H1 (cell line): ENCODE measurements around the gene MGMT. TPM values are rescaled to one million over a fixed set of nuclear protein-coding genes. Genes with fewer than 3 reads are reported as not detected.

Experiments
- CTCF ChIA-PET: fragments of 300-600 bp; sonication (Branson Sonifier 250); formaldehyde crosslinking; loops from one replicate; lab custom pipeline; 2021; ENCODE audit not compliant: partially characterized antibody; lab: Charles Lee
- POLR2A ChIA-PET: fragments of 300-600 bp; sonication (Branson Sonifier 250); formaldehyde crosslinking; loops from one replicate; lab custom pipeline; 2021; ENCODE audit warnings: inconsistent platforms; ENCODE audit not compliant: partially characterized antibody; lab: Charles Lee
- DNase-seq, 2 experiments: peaks; one replicate each; pipeline versions ENCODE4 v3.0.0 to v3.0.0-alpha.2; 2010 to 2022; ENCODE audit warnings: low spot score in 2 of 2, low read depth in 1 of 2, mixed read lengths in 1 of 2
- FAIRE-seq: peaks from 2 replicates; lab custom pipeline; 2011; peaks lifted over from hg19 to GRCh38; lab: Jason Lieb, UNC
- H2AFZ ChIP-seq: 2 replicates; pipeline ENCODE4 v1.8.1; 2012; ENCODE audit warnings: low read length, inconsistent platforms
- H2AK5ac ChIP-seq: 2 replicates; pipeline ENCODE4 v1.6.1; 2013; ENCODE audit warnings: low read depth, low read length
- H2BK120ac ChIP-seq: replicated peaks from 2 replicates; pipeline ENCODE3; 2013; ENCODE audit warnings: low read depth, low read length, inconsistent platforms
- H2BK12ac ChIP-seq: 2 replicates; pipeline ENCODE4 v1.6.1; 2013; ENCODE audit warnings: low read depth, low read length
- H2BK15ac ChIP-seq: 2 replicates; pipeline ENCODE4 v1.6.1; 2013; ENCODE audit warnings: low read length
- H2BK20ac ChIP-seq: 2 replicates; pipeline ENCODE4 v1.6.1; 2013; ENCODE audit warnings: low read length
- H2BK5ac ChIP-seq: 2 replicates; pipeline ENCODE4 v1.6.1; 2013; ENCODE audit warnings: low read depth, low read length
- H3K14ac ChIP-seq: 2 replicates; pipeline ENCODE4 v1.6.1; 2013; ENCODE audit warnings: inconsistent platforms; ENCODE audit not compliant: insufficient read length
- H3K18ac ChIP-seq: 2 replicates; pipeline ENCODE4 v1.6.1; 2013; ENCODE audit warnings: low read length; ENCODE audit errors: extremely low read depth
- H3K23ac ChIP-seq: 2 replicates; pipeline ENCODE4 v1.6.1; 2013; ENCODE audit warnings: inconsistent platforms; ENCODE audit not compliant: insufficient read length
- H3K23me2 ChIP-seq: 2 replicates; pipeline ENCODE4 v1.6.1; 2013; ENCODE audit warnings: low read depth, low read length
- H3K27ac ChIP-seq: 2 replicates; pipeline ENCODE4 v1.6.1; 2011; ENCODE audit warnings: low read depth, low read length, inconsistent platforms
- H3K27me3 ChIP-seq, 4 experiments: replicated peaks in 1 of 4; 1 replicate in 1 of 4; 2 replicates in 3 of 4; pipeline versions ENCODE4 v1.6.1 to v1.8.1; 2011 to 2013; ENCODE audit warnings: low read length in 3 of 4, mild to moderate bottlenecking in 3 of 4, inconsistent platforms in 2 of 4, mixed read lengths in 2 of 4, moderate library complexity in 1 of 4; ENCODE audit not compliant: control insufficient read depth in 3 of 4, insufficient read depth in 3 of 4; ENCODE audit errors: extremely low read depth in 1 of 4
- H3K36me3 ChIP-seq, 4 experiments: 2 replicates each; pipeline versions ENCODE4 v1.6.1 to v1.8.1; 2011 to 2013; ENCODE audit warnings: mild to moderate bottlenecking in 4 of 4, low read length in 3 of 4, moderate library complexity in 2 of 4, control low read depth in 1 of 4, inconsistent platforms in 1 of 4; ENCODE audit not compliant: insufficient read depth in 4 of 4, control insufficient read depth in 2 of 4
- H3K4ac ChIP-seq: replicated peaks from 2 replicates; pipeline ENCODE3; 2013; ENCODE audit warnings: low read length, low read depth, mixed read lengths, inconsistent platforms; ENCODE audit not compliant: insufficient read length
- H3K4me1 ChIP-seq, 4 experiments: replicated peaks in 1 of 4; 1 replicate in 1 of 4; 2 replicates in 3 of 4; pipeline versions ENCODE4 v1.6.1 to v1.8.1; 2011 to 2013; ENCODE audit warnings: low read length in 3 of 4, inconsistent platforms in 2 of 4, mixed read lengths in 1 of 4; ENCODE audit not compliant: insufficient read depth in 4 of 4, control insufficient read depth in 3 of 4
- H3K4me2 ChIP-seq, 2 experiments: 2 replicates each; pipeline versions ENCODE4 v1.6.1 to v1.8.1; 2011 to 2013; ENCODE audit warnings: low read depth in 2 of 2, low read length in 2 of 2, control low read depth in 1 of 2, inconsistent platforms in 1 of 2, mild to moderate bottlenecking in 1 of 2; ENCODE audit not compliant: insufficient read depth in 1 of 2
- H3K4me3 ChIP-seq, 4 experiments: fragments of 200-600, 300-600 bp in 1 of 4; sonication (generic), shearing (Covaris generic), sonication (Bioruptor Twin) in 1 of 4; 2 replicates each; pipeline versions ENCODE4 v1.5.1 to v1.8.1; 2011 to 2016; ENCODE audit warnings: low read length in 4 of 4, low read depth in 3 of 4, control low read depth in 2 of 4, inconsistent platforms in 2 of 4, mild to moderate bottlenecking in 2 of 4, mixed read lengths in 1 of 4, moderate library complexity in 1 of 4; ENCODE audit not compliant: insufficient read depth in 2 of 4; ENCODE audit errors: extremely low read depth in 1 of 4
- H3K56ac ChIP-seq: replicated peaks from 2 replicates; pipeline ENCODE3; 2013; ENCODE audit warnings: low read depth, mild to moderate bottlenecking, mixed read lengths, low read length, inconsistent platforms; ENCODE audit not compliant: insufficient read length
- H3K79me1 ChIP-seq: 2 replicates; pipeline ENCODE4 v1.6.1; 2013; ENCODE audit warnings: low read depth, low read length, control low read depth
- H3K79me2 ChIP-seq, 2 experiments: 2 replicates each; pipeline versions ENCODE4 v1.6.1 to v1.8.1; 2012 to 2013; ENCODE audit warnings: low read length in 2 of 2, mild to moderate bottlenecking in 2 of 2, inconsistent platforms in 1 of 2; ENCODE audit not compliant: insufficient read depth in 2 of 2, control insufficient read depth in 1 of 2
- H3K9ac ChIP-seq, 4 experiments: replicated peaks in 1 of 4; 1 replicate in 1 of 4; 2 replicates in 3 of 4; pipeline versions ENCODE4 v1.6.1 to v1.8.1; 2011 to 2013; ENCODE audit warnings: low read depth in 3 of 4, low read length in 3 of 4, control low read depth in 2 of 4, mild to moderate bottlenecking in 2 of 4, moderate library complexity in 2 of 4, inconsistent platforms in 1 of 4; ENCODE audit errors: extremely low read depth in 1 of 4
- H3K9me3 ChIP-seq, 2 experiments: 2 replicates each; pipeline versions ENCODE4 v1.6.1 to v1.8.1; 2012 to 2013; ENCODE audit warnings: mild to moderate bottlenecking in 2 of 2, moderate library complexity in 2 of 2, control low read depth in 1 of 2, inconsistent platforms in 1 of 2, low read depth in 1 of 2, low read length in 1 of 2, mixed read lengths in 1 of 2; ENCODE audit not compliant: insufficient read depth in 2 of 2
- H4K20me1 ChIP-seq, 2 experiments: replicated peaks in 1 of 2; 2 replicates each; pipeline versions ENCODE3 to v1.8.1; 2011 to 2013; ENCODE audit warnings: inconsistent platforms in 2 of 2, low read length in 2 of 2, mild to moderate bottlenecking in 1 of 2; ENCODE audit not compliant: insufficient read depth in 2 of 2, control insufficient read depth in 1 of 2
- H4K5ac ChIP-seq: 2 replicates; pipeline ENCODE4 v1.6.1; 2013; ENCODE audit warnings: low read length, low read depth, mixed read lengths, inconsistent platforms; ENCODE audit not compliant: insufficient read length
- H4K8ac ChIP-seq: 2 replicates; pipeline ENCODE4 v1.8.0; 2013; ENCODE audit warnings: mild to moderate bottlenecking, moderate library complexity, low read length, inconsistent platforms; ENCODE audit not compliant: insufficient read depth; ENCODE audit errors: extremely low read depth
- H4K91ac ChIP-seq: replicated peaks from 2 replicates; pipeline ENCODE3; 2013; ENCODE audit warnings: low read length, mixed read lengths, inconsistent platforms; ENCODE audit not compliant: insufficient read length
- EP300 ChIP-seq, 2 experiments: IDR thresholded peaks; 1 replicate in 1 of 2; 2 replicates in 1 of 2; pipeline ENCODE4 v1.6.1; 2011 to 2012; ENCODE audit warnings: low read depth in 2 of 2, low read length in 2 of 2, mild to moderate bottlenecking in 2 of 2, borderline replicate concordance in 1 of 2, inconsistent platforms in 1 of 2, moderate library complexity in 1 of 2
- JUND ChIP-seq: IDR thresholded peaks from 2 replicates; pipeline ENCODE4 v1.6.1; 2011; ENCODE audit warnings: mild to moderate bottlenecking, improper control_type of control experiment, low read length
- POLR2A ChIP-seq, 2 experiments: IDR thresholded peaks; 1 replicate in 1 of 2; 2 replicates in 1 of 2; pipeline ENCODE4 v1.6.1; 2011; ENCODE audit warnings: low read depth in 2 of 2, low read length in 2 of 2, mild to moderate bottlenecking in 2 of 2; ENCODE audit errors: control extremely low read depth in 1 of 2
- POU5F1 ChIP-seq: IDR thresholded peaks from 2 replicates; pipeline ENCODE4 v1.6.1; 2011; ENCODE audit warnings: low read depth, mild to moderate bottlenecking, low read length, moderate library complexity
- RFX5 ChIP-seq: IDR thresholded peaks from 2 replicates; pipeline ENCODE4 v1.6.1; 2011; ENCODE audit warnings: low read depth, low read length, improper control_type of control experiment, borderline replicate concordance
- SIN3A ChIP-seq, 2 experiments: IDR thresholded peaks in 1 of 2; conservative IDR thresholded peaks in 1 of 2; 2 replicates each; pipeline ENCODE4 v1.6.1; 2011 to 2012; ENCODE audit warnings: low read length in 2 of 2, improper control_type of control experiment in 1 of 2, low read depth in 1 of 2, mild to moderate bottlenecking in 1 of 2
- SIRT6 ChIP-seq: IDR thresholded peaks from one replicate; pipeline ENCODE4 v1.7.1; 2012; ENCODE audit warnings: low read length, inconsistent platforms
- WGBS, 2 experiments: shearing (Covaris generic) in 1 of 2; methylation state at CpG; one replicate each; pipeline versions ENCODE4 v1.1.6 to v1.1.7; 2013 to 2015; ENCODE audit warnings: low lambda C conversion rate in 2 of 2, mixed read lengths in 2 of 2, inconsistent platforms in 1 of 2, low coverage in 1 of 2, missing lambda C conversion rate in 1 of 2; ENCODE audit not compliant: insufficient replicate concordance in 2 of 2, insufficient coverage in 1 of 2, insufficient read length in 1 of 2; ENCODE audit errors: extremely low coverage in 1 of 2, missing lambda C conversion rate in 1 of 2; 5-methylcytosine and 5-hydroxymethylcytosine counted together
- polyA plus RNA-seq, 7 experiments: library from polyadenylated mRNA; depleted of rRNA in 3 of 7; stranded (reverse) in 5 of 7; unstranded in 2 of 7; fragments of >200 nt in 5 of 7; fragments of 200-250 nt in 2 of 7; gene quantifications; 1 replicate in 5 of 7; 2 replicates in 1 of 7; 4 replicates in 1 of 7; pipeline versions ENCODE4 v1.2.1 to v1.2.3, GENCODE V29; 2011 to 2013; ENCODE audit warnings: missing spikeins in 2 of 7, mixed read lengths in 2 of 7
- total RNA-seq: library from RNA; stranded (reverse); fragmentation: NEBNext Ultra II Directional; extraction: Animal tissue kit (Norgen Biotek cat#: 25700); gene quantifications from 2 replicates; pipeline ENCODE4 v1.2.1, GENCODE V29; 2021

MGMT gene
- total and polyA plus RNA-seq, 2 of the 8 experiments (the other 6 are each of a cell fraction or from before 2014, with no cell fraction given): 9.9 to 10.7 TPM

DNA sequence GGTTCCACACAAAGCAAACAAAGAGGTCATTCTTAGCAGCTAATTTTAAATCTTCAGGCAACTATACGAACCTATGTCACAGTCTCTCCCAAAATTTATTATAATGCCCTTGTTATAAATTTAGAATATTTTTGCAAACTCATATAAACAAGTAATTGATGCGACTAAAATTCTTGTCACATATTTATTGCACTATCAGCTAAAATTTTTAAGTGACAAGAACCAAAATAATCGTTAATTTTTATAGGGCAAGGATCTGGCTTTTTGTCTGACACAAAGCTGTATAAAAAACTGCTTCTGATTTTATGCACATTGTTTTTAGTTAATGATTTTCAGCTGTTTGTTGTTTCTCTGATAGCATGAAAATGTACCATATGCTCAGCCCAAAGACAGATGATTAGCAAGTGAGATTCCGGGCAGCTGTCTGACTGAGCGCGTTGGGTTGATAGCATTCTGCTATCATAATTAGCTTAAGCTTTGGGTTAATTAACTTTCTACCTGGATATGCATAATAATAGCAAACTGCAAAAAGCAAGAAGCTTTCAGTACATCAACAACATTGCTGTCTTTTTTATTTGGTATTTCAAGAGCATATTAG, 136.0 kb downstream of the MGMT start:
- no peaks in the 10 kb centered on the region for H3K79me1 ChIP-seq
- no peak overlapping the region for H2AFZ ChIP-seq
- H4K5ac ChIP-seq: no peak overlapping the region
- no peak overlapping the region for H2BK12ac ChIP-seq
- H2BK120ac ChIP-seq: no peak overlapping the region
- no peaks in the 10 kb centered on the region for H3K23me2 ChIP-seq
- no peak overlapping the region for H3K4me3 ChIP-seq
- no peak overlapping the region for H3K27ac ChIP-seq
- H3K9me3 ChIP-seq: no peaks in the 10 kb centered on the region
- no peak overlapping the region for H3K23ac ChIP-seq
- H2BK20ac ChIP-seq: no peak overlapping the region
- no peaks in the 10 kb centered on the region for H3K36me3 ChIP-seq
- H3K79me2 ChIP-seq: no peaks in the 10 kb centered on the region
- no peaks in the 10 kb centered on the region for H3K27me3 ChIP-seq
- H4K8ac ChIP-seq: no peak overlapping the region
- H4K91ac ChIP-seq: no peak overlapping the region
- H3K56ac ChIP-seq: no peak overlapping the region
- H3K4me2 ChIP-seq: no peak overlapping the region
- H3K4me1 ChIP-seq: peaks cover 0 to 5% (median 1%) of the 10 kb centered on the region in 4 experiments; a peak in 1 of 7 replicates
- no peak overlapping the region for H3K9ac ChIP-seq
- no peak overlapping the region for H2BK5ac ChIP-seq
- H2BK15ac ChIP-seq: no peak overlapping the region
- no peak for FAIRE-seq
- no peak for DNase-seq
- H3K14ac ChIP-seq: no peak overlapping the region
- ChIA-PET POLR2A (no interaction called here), CTCF (interaction anchor here (1.7 kb wide), 1 partner anchor 9 kb away, joined by 4 read pairs; no protein-coding TSS in a partner anchor)
- WGBS, 2 experiments: 89% methylated on average over 6 of the region's 6 CpGs; no CpG with 5 or more reads in 1 of the 2 experiments
- no peak overlapping the region for H3K18ac ChIP-seq
- H3K4ac ChIP-seq: no peak overlapping the region
- no peaks in the 10 kb centered on the region for H4K20me1 ChIP-seq
- H2AK5ac ChIP-seq: no peak overlapping the region
- TF ChIP-seq POLR2A (IDR thresholded peaks at IDR 0.05; ENCODE audit: control extremely low read depth in 1 of 2, low read depth in 2 of 2, low read length in 2 of 2) (no peak), SIRT6 (no peak), SIN3A (conservative IDR thresholded peaks at IDR 0.05 in 1 of 2, IDR thresholded peaks at IDR 0.05 in 1 of 2; ENCODE audit: low read depth in 1 of 2, low read length in 2 of 2) (no peak), POU5F1 (no peak), EP300 (IDR thresholded peaks at IDR 0.05; ENCODE audit: borderline replicate concordance in 1 of 2, low read depth in 2 of 2, low read length in 2 of 2) (no peak), JUND (no peak), RFX5 (no peak)
